GM19372 (cell line): ENCODE data around the gene RPS6KA3.
"Not testable (repeated sequence)": the region's sequence is repeated elsewhere in the genome, so short reads cannot be mapped to it uniquely, and the experiment has no call there.

ENCODE experiments used
- ATAC-seq: cut with Tn5 transposase; IDR thresholded peaks from one replicate; pipeline ENCODE4 v1.9.1; 2021; ENCODE audit warnings: mild to moderate bottlenecking, low read depth, moderate library complexity; ENCODE audit not compliant: unreplicated experiment

Gene RPS6KA3

DNA sequence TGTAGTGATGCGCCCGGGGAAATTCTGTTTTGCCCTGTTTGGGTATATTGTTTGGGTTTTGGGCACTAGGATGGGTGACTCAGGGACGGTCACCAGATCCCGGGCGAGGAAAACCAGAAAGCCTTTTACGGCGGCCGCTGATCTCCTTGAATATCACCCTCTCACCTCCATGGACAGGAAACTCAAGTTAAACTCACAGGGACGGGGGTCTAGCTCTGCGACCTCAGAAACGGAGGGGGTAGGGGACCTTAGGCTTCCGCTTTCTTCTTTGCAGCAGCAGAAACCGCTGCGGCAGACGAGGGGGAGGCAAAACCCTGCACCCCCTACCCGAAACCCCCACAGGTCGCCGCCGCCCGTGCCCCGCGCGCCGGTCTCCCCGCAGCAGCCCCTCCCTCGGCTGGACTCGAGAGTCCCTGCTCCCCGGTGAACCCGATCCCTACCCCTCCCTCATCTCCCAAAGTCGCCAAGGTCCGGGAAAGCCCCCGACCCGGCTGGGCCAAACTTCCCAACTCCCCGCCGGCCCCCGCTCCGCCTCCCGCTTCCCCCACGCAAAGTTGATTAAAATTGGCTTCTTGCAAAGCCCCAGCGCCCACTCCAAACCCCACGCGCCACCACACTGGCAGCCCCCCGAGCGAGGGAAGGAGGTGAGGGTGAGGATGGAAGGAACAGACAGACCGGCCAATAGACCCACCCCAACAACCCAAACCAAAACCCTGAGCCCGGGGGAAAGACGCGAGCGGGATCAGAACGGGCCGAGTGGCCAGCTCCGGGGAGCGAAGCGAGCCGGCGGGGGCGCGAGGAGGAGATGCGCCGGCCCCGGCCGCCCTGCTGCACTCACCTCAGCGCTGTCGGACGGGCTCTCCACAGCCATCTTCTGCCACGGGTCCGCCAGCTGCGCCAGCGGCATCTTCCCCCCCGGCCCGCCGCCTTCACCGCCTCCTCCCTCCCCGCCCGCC lies 705 bp downstream of the RPS6KA3 start:
- ATAC-seq = peak; percentile 17

DNA sequence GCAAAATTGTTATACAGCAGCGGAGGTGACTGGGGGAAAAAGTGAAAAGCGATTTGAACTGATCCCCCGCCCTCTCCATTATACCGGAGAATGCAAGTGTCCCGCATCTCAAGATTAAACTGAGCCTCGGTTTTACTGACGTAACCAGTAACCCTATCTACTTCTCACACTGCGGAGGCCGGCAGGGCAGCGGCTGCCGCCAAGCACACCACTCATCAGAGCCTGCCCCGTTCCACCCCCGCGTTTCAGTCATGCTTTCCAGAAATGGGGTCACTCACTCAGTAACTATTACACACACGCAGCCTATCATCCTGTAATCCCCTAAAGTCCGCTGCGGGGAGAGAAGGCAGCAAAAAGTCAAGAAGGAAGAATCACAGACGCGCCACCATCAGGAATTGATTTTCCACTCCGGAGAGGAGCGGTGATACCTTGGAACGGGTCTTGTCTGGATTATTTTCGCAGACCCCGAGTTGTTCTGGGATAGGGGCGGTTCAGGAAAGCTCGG lies 1.4 kb downstream of the RPS6KA3 start:
- peak; percentile 38 for ATAC-seq

DNA sequence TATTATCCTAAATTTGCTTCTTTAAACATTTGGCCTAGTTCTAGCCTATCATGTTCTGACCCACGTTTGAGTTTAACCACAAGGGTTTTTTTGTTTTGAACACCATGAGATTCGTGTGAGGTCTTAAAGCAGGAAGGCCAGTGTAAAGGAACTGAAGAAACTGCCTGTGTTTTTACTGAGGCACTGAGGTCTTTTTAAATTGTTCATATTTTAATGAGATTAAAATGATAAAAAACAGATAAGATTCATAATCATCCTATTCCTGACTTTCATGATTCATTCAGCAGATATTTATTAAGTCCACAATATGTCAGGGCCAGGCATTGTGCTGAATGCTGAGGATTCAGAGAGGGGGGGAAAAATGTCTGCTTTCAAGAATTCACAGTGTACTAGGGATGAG lies 3.2 kb downstream of the RPS6KA3 start:
- ATAC-seq = no peak

DNA sequence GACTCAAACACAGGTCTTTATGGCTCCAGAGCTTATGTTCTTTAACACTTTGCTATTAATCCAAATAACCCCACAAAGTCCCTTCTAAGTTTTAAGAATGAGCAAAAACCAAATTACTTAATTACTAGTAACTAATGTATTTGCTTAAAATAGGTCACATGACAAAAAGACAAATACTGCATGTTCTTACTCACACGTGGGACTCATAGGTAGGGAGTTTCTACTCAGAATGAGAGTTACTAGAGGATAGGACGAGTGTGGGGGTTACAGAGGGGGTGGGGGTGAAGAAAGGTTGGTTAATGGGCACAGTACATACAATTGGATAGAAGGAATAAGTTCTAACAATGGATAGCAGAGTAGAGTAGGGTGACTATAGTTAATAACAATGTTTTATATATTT lies 5.8 kb downstream of the RPS6KA3 start:
- no peak for ATAC-seq

DNA sequence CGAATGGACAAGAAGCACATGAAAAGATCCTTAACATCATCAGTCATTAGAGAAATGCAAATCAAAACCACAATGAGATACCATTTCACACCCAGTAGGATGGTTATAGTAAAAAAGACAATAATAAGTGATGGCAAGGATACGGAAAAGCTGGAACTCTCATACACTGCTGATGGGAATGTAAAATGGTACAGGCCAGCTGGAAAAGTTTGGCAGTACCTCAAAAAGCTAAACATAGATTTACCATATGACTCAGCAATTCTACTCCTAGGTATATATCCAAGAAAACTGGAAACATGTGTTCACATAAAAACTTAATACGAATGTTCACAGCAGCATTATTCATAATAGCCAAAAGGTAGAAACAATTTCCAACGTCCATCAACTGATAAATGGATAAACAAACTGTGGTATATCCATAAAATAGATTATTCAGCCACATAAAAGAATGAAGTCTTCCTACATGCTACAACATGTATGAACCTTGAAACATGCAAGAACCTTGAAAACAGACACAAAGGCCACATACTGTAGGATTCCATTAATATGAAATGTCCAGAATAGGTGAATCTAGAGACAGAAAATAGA lies 11.9 kb downstream of the RPS6KA3 start:
- ATAC-seq = no peak

DNA sequence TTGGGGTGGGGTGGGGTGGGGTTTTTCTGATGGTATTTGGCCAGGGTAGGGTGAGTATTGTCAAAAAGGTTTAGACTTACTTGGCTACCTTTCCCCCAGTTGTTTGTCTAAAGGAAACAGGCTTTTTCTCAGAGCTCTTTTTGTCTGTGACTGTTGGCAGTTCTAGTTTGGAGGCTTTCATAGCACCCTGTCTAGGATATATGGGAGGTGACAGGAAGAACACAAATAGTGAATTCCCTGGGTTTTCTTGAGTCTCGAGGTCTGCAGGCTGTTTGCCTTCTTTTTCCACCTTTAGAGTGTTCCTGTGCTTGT lies 13.5 kb downstream of the RPS6KA3 start:
- ATAC-seq = no peak

DNA sequence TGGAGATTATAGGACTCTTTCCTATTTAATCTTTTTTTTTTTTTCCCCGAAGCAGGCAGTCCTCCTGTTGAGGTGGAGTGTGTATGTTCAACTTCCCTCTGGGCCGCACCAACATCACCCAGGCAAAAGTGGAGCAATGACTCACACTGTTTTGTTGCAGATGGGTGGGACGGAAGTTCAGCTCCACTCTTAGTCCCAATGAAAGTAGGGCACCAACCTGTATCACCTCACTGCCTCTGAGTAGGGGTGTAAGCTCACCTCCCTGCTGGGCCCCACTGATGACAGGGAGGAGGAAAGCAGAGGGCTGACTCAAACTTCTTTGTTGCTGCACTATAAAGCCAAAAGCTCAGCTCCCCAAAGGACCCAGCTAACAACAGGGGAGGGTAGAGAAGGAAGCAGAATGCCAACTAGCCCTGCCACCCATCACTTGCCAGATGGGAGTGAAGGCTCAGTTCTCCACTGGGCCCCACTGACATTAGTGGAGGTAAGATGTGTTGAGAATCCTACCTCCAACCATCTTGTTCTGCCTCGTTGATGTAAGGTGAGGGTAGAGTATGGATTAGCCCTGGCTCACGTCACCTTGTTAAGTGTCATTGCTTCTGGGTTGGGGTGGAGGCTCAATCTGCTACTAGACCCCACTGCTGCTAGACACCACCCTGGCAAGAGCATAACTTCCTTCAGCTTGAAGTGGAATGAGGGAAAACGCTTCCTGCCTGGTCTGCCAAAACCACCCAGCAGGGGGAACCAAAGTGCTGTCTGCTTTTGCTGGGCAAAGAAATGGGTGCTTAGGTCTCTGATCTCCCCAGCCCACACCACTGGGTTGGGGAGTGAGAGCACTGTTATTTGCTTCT lies 14.1 kb downstream of the RPS6KA3 start:
- ATAC-seq = no peak

DNA sequence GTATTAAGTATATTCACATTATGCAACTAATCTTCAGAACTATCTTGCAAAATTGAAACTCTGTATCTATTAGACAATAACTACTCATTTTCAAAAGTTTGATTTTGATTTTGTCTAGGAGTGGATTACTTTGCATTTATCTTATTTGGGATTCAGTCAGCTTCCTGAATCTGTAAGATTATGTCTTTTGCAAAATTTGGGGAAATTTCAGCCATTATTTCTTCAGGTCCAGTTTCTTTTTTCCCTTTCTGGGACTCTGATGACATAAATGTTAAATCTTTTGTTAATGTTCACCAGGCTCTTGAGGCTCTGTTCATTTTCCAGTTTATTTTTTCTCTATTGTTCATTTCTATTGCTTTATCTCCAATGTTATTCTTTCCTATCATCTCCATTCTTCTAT lies 15.0 kb downstream of the RPS6KA3 start:
- ATAC-seq = no peak

DNA sequence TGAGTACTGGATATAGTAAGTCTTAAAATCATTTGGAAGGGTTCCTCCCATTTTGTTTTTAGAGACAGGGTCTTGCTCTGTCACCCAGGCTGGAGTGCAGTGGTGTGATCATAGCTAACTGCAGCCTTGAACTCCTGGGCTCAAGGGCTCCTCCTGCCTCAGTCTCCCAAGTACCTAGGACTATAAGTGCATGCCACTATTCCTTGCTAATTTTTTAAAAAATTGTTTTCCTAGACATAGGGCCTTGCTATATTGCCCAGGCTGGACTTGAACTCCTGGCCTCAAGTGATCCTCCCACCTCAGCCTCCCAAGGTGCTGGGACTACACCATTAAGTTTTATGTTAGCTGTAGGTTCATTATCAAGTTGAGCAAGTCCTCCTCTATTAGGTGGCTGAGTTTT lies 16.6 kb downstream of the RPS6KA3 start:
- not testable (repeated sequence) for ATAC-seq

DNA sequence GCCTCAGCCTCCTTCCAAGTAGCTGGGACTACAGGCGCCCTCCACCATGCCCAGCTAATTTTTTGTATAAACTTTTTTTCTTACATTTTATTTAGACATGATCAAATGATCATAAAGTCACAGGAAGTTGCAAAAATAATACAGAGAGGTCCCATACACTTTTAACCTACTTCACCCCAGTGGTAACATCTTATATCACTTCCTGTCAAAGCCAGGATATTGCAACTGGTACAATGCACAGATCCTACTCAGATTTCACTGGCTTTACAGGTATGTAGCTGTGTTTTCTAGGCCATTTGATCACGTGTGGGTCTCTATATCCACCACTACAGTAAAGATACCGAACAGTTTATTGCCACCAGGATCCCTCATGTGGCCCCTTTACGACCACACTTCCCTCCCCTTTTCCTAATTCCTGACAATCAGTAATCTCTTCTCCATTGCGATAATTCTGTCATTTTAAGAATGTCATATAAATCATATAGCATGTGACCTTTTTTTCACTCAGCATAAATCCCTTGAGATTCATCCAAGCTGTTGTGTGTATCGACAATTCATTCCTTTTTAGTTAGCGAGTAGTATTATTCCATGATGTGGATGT lies 18.0 kb downstream of the RPS6KA3 start:
- no peak for ATAC-seq

DNA sequence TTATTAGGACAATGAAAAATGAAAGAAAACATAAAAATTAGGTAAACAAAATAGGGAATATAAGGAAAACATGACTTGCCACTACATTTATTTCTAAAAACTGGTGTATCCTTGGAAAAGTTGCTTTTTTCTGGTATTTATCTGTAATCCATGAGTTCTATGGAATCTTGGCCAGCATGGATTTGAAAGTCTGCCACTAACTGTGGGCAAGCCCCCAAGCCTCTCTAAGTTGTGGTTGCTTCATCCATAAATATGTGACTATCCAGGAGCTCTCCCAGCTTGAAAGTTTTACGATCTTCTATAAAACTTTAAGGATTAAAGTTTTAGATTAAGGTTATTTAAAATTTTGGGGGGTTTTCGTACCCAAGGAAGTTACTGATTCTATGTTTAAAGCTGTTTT lies 21.8 kb downstream of the RPS6KA3 start:
- ATAC-seq = no peak

DNA sequence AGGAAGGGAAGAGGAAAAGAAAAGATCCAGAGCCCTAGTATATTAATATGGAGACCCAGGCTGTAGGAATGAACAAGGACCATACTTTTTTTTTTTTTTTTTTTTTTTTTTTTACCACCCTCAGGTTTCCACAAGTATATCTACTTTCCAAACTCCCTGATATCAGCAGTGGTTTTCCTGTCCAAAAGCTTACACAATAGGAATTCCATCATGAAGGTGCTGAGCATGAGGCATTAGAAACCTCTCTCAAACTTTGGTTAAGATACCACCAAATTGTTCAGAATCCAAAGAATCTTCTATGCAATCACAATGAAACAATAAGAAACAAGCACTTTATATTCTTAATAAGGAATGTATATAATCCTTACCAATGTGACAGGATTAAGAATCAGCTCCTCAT lies 26.5 kb downstream of the RPS6KA3 start:
- no peak for ATAC-seq

DNA sequence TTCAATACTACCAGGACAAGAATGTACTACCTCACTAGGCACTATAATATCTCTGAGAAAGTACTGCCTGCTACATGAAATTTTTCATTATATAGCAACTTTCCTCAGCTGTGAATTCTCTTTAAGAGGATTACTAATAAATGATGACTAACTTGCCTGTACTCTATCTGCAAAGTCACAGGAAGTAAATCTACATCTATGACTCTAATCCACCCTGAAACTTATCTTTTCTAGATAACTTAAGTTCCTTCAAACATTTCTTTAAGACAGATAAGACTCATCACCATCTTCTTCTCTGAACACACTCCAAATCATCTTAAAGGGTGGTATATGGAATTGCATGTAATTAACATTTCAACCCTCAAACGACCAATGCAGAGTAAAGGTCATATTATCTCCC lies 28.8 kb downstream of the RPS6KA3 start:
- ATAC-seq = no peak

DNA sequence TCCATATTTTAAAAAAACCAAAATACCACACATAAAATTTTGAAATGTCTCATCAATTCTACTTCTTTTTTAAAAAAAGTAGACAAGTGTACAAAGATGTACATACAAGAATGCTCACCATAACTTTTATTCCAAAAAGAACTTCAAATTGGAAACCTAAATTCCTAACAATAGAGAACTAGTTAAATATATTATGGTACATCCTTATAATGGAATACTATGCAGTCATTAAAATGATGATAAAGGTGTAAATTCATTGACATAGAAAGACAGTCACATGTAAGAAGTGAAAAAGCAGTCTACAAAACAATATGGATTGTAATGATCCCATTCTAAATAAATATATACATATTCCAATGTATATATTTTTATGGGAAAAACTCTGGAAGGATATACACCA lies 31.0 kb downstream of the RPS6KA3 start:
- ATAC-seq = no peak

DNA sequence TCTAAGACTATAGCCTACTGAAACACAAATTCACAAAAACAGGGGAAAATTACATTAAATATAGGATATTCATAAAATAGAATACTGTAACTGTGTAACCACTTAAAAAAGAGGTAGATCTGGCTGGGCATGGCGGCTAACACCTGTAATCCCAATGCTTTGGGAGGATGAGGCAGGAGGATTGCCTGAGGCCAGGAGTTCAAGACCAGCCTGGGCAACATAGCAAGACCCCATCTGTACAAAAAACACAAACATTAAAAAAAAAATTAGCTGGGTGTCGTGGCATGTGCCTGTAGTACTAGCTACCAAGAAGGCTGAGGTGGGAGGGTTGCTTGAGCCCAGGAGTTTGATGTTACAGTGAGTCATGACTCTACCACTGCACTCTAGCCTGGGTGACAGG lies 33.4 kb downstream of the RPS6KA3 start:
- ATAC-seq = no peak

DNA sequence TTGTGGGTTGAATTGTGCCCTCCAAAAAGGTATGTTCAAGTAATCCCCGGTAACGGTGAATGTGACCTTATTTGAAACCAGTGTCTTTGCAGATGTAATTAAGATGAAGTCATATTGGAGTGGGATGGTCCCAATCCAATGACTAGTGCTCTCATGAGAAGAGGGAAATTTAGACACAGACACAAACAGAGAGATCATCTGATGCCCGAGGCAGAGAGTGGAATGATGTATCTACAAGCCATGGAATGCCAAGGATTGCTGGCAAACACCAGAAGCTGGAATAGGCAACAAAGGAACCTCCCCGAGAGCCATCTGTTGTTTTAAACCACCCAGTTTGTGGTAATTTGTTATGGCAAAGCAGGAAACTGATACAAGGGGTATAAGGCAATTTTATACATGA lies 35.1 kb downstream of the RPS6KA3 start:
- ATAC-seq = no peak

DNA sequence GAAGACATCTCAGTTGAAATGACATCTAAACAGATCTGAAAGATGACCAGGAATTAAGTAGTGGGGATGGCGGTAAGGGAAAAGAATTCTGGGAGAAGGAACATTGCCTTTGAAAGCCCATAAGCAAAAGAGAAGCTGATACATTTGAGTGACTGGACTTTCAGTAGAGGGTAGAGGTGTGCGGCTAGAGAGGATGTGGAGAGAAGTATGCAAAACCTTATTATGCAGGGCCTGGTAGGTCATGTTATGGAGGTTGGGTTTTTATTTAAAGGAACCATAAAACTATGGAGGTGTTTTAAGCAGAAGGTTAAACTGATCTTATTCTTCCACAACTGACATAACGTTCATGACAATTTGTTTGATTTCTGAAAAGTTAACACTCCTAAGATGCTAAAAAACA lies 36.3 kb downstream of the RPS6KA3 start:
- no peak for ATAC-seq

DNA sequence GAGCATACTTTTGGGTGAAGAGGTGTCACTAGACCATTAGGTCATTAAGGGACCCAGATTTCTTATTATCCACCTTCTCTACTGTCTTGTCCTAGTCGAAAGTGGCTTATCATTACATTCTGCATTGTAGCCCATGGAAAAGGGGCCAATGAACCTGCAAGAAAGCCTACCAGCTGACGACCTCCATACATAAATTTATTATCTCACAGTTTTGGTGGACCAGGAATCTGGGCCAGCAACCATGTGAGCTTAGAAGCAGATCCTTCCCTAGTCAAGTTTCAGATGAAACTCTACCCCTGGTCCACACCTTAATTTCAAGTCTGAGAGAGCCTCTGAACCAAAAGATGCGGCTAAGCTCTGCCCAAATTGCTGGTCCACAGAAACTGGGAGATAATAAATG lies 37.6 kb downstream of the RPS6KA3 start:
- no peak for ATAC-seq

DNA sequence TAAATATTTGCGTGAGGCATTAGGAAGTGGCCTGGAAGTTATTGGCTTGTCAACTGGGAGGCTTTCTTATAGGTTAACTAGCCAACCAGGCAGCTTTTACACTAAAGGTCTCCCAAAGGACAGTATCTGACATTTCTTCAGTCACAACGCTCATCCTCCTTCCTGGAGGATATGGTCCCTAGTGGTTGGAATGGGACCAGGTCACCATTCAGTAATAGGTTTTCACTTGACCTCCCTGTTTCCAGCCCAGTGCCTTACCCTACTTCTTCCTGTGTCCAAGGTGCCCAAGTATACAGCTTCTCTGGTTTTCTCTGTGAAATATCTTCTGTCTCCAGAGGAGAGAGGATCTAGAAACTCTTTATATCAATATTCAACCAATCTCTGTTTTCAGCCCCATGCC lies 38.5 kb downstream of the RPS6KA3 start:
- ATAC-seq = no peak

DNA sequence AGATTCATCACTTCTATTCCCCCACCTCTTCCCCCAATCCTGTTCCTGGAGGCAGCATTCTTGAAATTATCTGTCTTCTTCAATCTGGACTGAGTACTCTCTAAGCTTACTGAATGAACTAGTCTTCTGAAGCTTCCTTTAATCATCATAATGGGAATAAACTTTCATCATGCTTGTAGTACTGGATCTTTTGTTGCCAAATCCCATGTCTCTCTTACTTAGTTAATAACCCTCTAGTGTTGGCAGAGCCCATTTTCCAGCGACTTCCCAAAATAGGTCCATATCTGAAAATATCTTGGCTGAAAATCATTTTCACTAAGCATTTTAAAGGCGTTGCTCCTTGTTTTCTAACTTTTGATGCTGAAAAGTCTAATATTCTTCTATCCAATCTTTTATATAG lies 39.6 kb downstream of the RPS6KA3 start:
- no peak for ATAC-seq

DNA sequence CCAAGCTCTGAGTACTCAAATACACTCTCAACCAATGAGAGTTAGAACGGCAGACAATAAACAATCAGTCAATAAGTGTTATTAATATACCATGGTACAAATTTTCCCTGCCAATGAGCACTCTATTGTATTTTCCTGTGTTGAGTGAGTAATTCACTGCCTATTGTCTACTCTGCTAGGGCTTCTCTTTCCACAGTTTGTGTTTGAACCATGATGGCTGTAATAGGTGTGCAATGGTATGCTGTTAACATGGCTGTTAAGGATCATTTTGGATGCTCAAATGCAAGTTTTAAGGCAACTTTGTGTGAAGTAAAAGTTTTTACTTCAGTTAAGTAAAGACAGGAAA lies 41.2 kb downstream of the RPS6KA3 start:
- no peak for ATAC-seq
